GM19395 (cell line): ENCODE data around the gene IAPP.
"Not testable (repeated sequence)": the region's sequence is repeated elsewhere in the genome, so short reads cannot be mapped to it uniquely, and the experiment has no call there.

ENCODE experiments used
- ATAC-seq: cut with Tn5 transposase; IDR thresholded peaks from one replicate; pipeline ENCODE4 v1.9.1; 2021; ENCODE audit warnings: mild to moderate bottlenecking, moderate library complexity; ENCODE audit not compliant: unreplicated experiment

The IAPP gene

DNA sequence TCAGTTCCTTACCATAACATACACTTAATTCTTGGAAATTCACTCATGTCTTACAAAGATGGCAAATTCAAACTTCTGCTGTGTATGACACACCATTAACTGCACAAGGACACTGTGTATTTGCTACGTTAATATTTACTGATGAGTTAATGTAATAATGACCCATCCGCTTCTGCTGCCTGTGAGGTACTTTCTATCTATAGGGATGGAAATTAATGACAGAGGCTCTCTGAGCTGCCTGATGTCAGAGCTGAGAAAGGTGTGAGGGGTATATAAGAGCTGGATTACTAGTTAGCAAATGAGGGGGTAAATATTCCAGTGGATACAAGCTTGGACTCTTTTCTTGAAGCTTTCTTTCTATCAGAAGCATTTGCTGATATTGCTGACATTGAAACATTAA, at the start of gene IAPP:
IAPP (plus strand) TSS at position 301 of the 400 bp plus-strand sequence. CDS start 450 bp downstream, outside the sequence.
- ATAC-seq, result no peak

GRCh38 chr12:21323736-21324135, 49.0 kb upstream of the IAPP start:
- no peak for ATAC-seq

DNA sequence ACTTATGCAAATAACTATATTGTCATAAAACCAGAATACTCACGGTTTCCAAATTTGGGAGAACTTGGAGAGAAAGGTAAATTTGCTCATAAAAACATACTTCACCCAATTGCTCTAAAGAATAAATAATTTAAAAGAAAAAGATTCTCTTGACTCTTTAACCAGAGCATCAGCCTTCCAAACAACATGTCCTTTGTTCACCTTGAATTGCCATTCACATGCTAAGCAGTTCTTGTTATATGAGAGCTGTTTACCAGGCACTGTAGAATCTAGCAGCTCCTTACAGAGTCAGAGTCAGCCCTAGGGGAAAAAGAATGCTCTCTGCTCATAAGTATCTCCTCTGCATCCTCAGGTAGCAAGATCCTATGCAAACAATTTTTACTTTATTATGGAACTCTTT, 48.2 kb upstream of the IAPP start:
- ATAC-seq, result no peak

GRCh38 chr12:21328578-21328977, 44.1 kb upstream of the IAPP start:
- ATAC-seq, result no peak

DNA sequence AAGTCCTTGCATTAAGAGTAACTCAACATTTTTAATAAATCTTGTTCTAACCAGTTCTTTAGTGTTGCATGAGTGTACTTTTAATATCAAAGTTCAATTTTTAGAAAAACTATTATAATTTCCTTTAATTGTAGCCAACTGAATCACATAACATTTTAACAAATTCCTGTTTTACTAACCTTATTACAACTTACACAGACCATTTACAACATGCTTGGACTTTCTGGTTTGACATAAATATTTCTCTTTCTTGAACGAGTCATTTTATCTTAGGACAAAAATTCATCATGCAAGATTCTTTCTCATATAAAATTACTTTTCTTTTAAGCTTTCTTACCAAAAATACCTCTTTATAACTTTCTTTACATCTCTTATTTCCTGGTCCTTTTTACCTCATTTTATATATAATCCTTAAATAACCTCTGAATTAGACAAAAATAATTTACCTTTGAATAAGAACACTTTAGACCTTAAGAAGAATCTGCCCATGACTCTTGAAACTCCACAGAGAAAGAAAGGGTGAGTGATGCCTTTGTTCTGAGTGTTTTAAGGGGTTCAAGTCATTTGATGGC, 41.9 kb upstream of the IAPP start:
- no peak for ATAC-seq

GRCh38 chr12:21334771-21335325, 37.9 kb upstream of the IAPP start, which contains the start of gene SLCO1A2:
SLCO1A2 (minus strand) TSS chr12:21334917; CDS start chr12:21334647, 270 bp downstream.
- no peak for ATAC-seq

DNA sequence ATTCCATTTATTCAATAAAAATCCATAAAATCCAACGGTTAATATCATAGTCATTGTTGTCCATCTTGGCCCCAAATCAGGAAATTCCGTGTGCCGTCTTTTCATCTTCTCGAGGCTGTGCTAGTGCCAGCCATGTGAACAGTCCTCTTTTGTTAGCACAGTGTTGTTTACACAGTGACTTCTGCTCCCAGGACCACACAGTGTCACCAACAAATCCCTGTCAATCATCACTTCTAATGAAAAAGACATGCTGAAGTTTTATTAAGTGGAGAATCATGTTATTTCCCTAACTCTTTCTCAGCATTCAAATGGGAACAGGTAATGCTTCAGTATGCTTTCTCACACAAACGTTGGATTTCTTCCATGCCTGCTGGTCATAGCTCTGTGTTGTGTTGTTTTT, 36.0 kb upstream of the IAPP start:
- ATAC-seq, result no peak

DNA sequence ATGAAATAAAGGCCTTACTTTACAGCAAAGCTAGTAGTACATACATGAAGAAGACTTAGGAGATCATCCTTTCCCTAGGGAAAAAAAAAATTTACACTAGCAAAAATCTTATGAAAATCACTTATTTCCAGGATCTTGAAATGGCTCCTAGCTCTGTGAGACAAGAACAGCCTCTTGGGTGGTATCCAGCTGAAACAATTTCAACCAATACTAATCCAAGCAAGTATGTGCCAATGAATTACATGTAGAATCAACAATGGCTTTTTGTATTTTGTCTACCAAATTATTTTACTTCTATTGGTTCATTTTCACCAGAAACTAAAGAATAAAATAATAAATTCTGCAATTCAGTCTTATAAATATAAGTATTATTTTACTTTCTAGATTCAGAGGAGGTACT, 35.2 kb upstream of the IAPP start:
- no peak for ATAC-seq

GRCh38 chr12:21337959-21338744, 34.5 kb upstream of the IAPP start:
- no peak for ATAC-seq

GRCh38 chr12:21339921-21340320, 32.8 kb upstream of the IAPP start:
- no peak for ATAC-seq

DNA sequence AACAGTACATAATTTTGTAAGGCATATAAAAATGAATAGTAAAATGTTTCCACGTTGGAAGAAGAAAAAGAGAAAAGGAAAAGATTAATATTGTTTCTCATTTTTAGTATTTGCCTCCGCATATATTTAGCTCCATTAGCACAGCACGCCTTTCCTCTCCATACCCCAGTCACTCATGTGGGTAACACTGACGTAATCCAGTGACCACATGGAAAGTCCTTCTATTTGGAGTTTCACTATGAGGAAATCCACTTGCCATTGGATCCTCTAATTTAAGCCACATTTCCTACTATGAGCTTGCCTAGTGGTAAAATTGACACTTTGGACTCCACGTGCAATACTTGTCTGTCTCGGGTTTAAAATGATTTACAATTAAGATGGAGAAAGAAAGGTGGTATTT, 32.3 kb upstream of the IAPP start:
- no peak for ATAC-seq

GRCh38 chr12:21341769-21342168, 30.9 kb upstream of the IAPP start:
- ATAC-seq, result no peak

DNA sequence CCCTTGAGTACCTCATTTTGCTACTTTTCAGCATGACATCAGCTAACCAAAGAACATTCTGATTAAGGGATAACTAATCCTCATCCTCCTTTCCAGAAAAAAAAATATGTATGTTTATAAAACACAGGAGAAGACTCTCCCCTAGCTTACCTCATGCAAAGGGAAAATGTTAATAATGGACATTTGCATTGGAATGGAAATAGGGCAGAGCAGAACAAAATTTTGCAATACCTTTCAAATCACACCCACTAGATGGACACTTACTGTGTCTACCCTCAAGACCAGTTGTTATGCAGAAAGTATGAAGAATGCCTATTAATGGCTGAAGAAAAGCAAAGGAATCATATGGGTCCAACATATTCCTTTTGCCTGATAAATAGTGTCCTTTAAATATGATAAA, 29.1 kb upstream of the IAPP start:
- no peak for ATAC-seq

- ATAC-seq, result no peak
Observed at GRCh38 chr12:21346542-21347205, 26.0 kb upstream of the IAPP start.

DNA sequence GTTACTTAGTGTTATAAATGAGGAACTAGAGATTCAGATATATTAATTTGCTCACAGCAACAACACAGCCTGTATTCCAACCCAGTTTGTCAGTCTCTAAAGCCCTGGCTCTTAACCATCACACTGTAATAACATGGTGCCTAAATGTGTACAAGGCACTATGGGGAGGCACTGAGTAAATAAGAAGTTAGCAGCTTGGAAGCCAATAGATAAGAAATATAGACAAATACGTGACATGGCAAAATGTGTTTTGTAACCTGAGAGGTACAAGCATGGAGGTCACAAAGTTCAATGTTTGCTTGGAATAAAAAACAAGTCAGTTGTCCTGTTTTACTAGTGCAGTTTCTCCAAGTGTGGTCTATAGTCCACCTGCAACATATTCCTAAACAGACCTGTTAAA, 21.7 kb upstream of the IAPP start:
- no peak for ATAC-seq

- ATAC-seq, result no peak
Observed at GRCh38 chr12:21353487-21353886, 19.2 kb upstream of the IAPP start.

DNA sequence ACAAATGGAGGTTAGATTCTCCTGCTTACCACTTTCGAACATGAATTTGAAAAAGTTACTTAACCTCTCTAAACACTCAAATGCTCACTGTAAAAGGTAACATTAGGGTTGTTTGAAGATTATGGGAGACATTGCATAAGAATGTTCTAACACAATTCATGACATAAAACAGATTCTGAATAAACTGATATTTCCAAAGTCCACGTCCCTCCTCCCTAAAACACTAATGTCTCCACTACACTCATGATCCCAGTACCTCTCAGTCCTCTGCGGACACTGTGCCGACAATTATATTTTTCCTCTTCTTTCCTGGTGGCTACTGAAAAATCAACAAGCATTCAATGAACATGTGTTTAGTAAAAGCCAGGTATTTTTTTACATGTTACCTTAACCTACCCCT, 18.8 kb upstream of the IAPP start:
- ATAC-seq, result no peak

DNA sequence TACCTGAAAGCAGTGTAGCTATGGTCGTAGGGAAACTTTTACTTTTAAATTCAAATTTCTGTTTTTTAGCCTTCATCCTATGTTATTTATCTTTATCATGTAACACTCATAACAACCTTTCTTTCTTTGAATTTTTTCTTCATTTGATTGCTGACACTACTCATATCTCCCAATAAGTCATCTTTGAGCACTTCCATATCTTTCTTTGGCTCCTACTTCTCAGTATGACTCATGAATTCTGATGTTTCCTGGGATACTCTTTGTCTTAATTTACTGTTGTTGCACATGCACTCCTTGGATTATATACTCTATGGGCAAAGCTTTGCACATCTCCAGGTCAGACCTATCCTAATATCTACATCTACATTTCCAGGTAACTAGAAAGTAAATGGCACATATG, 18.1 kb upstream of the IAPP start:
- no peak for ATAC-seq

DNA sequence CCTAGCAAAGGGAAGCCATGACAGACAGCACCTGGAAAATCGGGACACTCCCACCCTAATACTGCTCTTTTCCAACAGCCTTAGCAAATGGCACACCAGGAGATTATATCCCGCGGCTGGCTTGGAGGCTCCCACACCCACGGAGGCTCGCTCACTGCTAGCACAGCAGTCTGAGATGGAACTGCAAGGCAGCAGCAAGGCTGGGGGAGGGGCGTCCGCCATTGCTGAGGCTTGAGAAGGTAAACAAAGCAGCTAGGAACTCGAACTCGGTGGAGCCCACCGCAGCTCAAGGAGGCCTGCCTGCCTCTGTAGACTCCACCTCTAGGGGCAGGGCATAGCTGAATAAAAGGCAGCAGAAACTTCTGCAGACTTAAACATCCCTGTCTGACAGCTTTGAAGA, 12.1 kb upstream of the IAPP start:
- not testable (repeated sequence) for ATAC-seq

- no peak for ATAC-seq
Observed at GRCh38 chr12:21369141-21369980, 3.3 kb upstream of the IAPP start.
